ENCODE data around the gene NRCAM. TPM values are rescaled to one million over a fixed set of nuclear protein-coding genes. Genes with fewer than 3 reads are reported as not detected.

Gene NRCAM
- total RNA-seq, 4 donors from 2014 or later: 0.85 to 4.1 (median 2.6) TPM

- Histone ChIP-seq H3K4me1 (no peaks in the 10 kb centered on the region), H3K27ac (no peak overlapping the region), H3K9me3 (no peaks in the 10 kb centered on the region), H3K27me3 (no peaks in the 10 kb centered on the region), H3K36me3 (no peaks in the 10 kb centered on the region), H3K4me3 (no peak overlapping the region)
- no peak for DNase-seq
- TF ChIP-seq CTCF (IDR thresholded peaks at IDR 0.05): no peak
- no peak for TF ChIP-seq POLR2A (IDR thresholded peaks at IDR 0.05)
Measured at GRCh38 chr7:108203537-108203936, 252.7 kb downstream of the NRCAM start.

GRCh38 chr7:108202743-108203142, 253.5 kb downstream of the NRCAM start:
- no peaks in the 10 kb centered on the region for H3K27me3 ChIP-seq
- no peaks in the 10 kb centered on the region for H3K4me1 ChIP-seq
- no peaks in the 10 kb centered on the region for H3K9me3 ChIP-seq
- DNase-seq: no peak
- TF ChIP-seq CTCF (IDR thresholded peaks at IDR 0.05): no peak
- TF ChIP-seq POLR2A (IDR thresholded peaks at IDR 0.05): no peak
- no peak overlapping the region for H3K27ac ChIP-seq
- no peak overlapping the region for H3K4me3 ChIP-seq
- no peaks in the 10 kb centered on the region for H3K36me3 ChIP-seq

GRCh38 chr7:108201766-108202165, 254.5 kb downstream of the NRCAM start:
- no peaks in the 10 kb centered on the region for H3K4me1 ChIP-seq
- no peaks in the 10 kb centered on the region for H3K9me3 ChIP-seq
- no peak overlapping the region for H3K4me3 ChIP-seq
- TF ChIP-seq POLR2A (IDR thresholded peaks at IDR 0.05): no peak
- TF ChIP-seq CTCF (IDR thresholded peaks at IDR 0.05): no peak
- no peaks in the 10 kb centered on the region for H3K36me3 ChIP-seq
- DNase-seq: no peak
- H3K27ac ChIP-seq: no peak overlapping the region
- H3K27me3 ChIP-seq: no peaks in the 10 kb centered on the region

- Histone ChIP-seq H3K27me3 (no peaks in the 10 kb centered on the region), H3K36me3 (no peaks in the 10 kb centered on the region), H3K4me3 (no peak overlapping the region), H3K27ac (no peak overlapping the region), H3K4me1 (no peaks in the 10 kb centered on the region), H3K9me3 (no peaks in the 10 kb centered on the region)
- DNase-seq: no peak
- no peak for TF ChIP-seq CTCF (IDR thresholded peaks at IDR 0.05)
- no peak for TF ChIP-seq POLR2A (IDR thresholded peaks at IDR 0.05)
Measured at GRCh38 chr7:108200326-108200725, 255.9 kb downstream of the NRCAM start.

- TF ChIP-seq CTCF (IDR thresholded peaks at IDR 0.05) (no peak), POLR2A (IDR thresholded peaks at IDR 0.05) (no peak)
- no peak for DNase-seq
- Histone ChIP-seq H3K27me3 (no peaks in the 10 kb centered on the region), H3K36me3 (no peaks in the 10 kb centered on the region), H3K4me1 (no peaks in the 10 kb centered on the region), H3K4me3 (no peak overlapping the region), H3K9me3 (no peaks in the 10 kb centered on the region), H3K27ac (no peak overlapping the region)
Measured at GRCh38 chr7:108197371-108198091, 258.7 kb downstream of the NRCAM start.
